PC-9 (cell line): ENCODE data around the gene SLC38A9.

Experiments
- EZH2 ChIP-seq: fragments of 200-600 bp; sonication (generic); IDR thresholded peaks from 2 replicates; pipeline ENCODE4 v1.8.0; 2017; ENCODE audit warnings: antibody characterized with exemption, low read depth
- TF ChIP-seq, protein P1 (sequence below): fragments of 200-600 bp; sonication (generic); conservative IDR thresholded peaks from 2 replicates; pipeline ENCODE4 v1.6.1; 2017; ENCODE audit warnings: mixed run types, antibody characterized with exemption, mild to moderate bottlenecking, moderate library complexity

- TF ChIP-seq, protein P1, sequence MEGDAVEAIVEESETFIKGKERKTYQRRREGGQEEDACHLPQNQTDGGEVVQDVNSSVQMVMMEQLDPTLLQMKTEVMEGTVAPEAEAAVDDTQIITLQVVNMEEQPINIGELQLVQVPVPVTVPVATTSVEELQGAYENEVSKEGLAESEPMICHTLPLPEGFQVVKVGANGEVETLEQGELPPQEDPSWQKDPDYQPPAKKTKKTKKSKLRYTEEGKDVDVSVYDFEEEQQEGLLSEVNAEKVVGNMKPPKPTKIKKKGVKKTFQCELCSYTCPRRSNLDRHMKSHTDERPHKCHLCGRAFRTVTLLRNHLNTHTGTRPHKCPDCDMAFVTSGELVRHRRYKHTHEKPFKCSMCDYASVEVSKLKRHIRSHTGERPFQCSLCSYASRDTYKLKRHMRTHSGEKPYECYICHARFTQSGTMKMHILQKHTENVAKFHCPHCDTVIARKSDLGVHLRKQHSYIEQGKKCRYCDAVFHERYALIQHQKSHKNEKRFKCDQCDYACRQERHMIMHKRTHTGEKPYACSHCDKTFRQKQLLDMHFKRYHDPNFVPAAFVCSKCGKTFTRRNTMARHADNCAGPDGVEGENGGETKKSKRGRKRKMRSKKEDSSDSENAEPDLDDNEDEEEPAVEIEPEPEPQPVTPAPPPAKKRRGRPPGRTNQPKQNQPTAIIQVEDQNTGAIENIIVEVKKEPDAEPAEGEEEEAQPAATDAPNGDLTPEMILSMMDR: no peak
- TF ChIP-seq EZH2: no peak
These were observed 30.7 kb upstream of the SLC38A9 start for GRCh38 chr5:55742778-55743177.
